Measurements from ENCODE around the gene TDRD15.

- TF ChIP-seq, protein P1, sequence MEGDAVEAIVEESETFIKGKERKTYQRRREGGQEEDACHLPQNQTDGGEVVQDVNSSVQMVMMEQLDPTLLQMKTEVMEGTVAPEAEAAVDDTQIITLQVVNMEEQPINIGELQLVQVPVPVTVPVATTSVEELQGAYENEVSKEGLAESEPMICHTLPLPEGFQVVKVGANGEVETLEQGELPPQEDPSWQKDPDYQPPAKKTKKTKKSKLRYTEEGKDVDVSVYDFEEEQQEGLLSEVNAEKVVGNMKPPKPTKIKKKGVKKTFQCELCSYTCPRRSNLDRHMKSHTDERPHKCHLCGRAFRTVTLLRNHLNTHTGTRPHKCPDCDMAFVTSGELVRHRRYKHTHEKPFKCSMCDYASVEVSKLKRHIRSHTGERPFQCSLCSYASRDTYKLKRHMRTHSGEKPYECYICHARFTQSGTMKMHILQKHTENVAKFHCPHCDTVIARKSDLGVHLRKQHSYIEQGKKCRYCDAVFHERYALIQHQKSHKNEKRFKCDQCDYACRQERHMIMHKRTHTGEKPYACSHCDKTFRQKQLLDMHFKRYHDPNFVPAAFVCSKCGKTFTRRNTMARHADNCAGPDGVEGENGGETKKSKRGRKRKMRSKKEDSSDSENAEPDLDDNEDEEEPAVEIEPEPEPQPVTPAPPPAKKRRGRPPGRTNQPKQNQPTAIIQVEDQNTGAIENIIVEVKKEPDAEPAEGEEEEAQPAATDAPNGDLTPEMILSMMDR (conservative IDR thresholded peaks at IDR 0.05) = no peak
- TF ChIP-seq EZH2 (IDR thresholded peaks at IDR 0.05; ENCODE audit: low read depth) = no peak
Measured at GRCh38 chr2:21095178-21095577, 28.6 kb upstream of the TDRD15 start.
